ENCODE measurements around the gene PTN.

DNA sequence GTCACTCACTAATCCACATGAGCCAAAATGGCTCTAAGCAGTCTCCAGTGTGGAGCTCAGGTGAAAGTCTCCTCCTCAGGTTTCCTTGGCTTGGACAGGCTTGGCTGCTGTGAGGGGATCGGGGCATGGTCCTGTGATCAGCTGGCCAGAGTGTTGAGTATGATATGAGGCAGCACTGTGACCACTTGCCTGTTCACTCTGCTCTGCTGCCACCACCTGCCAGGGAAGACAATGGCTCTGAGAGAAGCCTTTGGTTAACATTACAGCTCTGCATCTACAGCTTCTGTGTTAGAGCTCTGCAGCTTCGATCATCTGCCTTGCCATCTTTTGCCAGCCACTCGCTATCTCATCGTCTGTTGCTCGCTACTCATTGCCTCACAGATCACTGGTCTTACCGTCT lies 20.1 kb upstream of the PTN start:
- TF ChIP-seq, protein P1, sequence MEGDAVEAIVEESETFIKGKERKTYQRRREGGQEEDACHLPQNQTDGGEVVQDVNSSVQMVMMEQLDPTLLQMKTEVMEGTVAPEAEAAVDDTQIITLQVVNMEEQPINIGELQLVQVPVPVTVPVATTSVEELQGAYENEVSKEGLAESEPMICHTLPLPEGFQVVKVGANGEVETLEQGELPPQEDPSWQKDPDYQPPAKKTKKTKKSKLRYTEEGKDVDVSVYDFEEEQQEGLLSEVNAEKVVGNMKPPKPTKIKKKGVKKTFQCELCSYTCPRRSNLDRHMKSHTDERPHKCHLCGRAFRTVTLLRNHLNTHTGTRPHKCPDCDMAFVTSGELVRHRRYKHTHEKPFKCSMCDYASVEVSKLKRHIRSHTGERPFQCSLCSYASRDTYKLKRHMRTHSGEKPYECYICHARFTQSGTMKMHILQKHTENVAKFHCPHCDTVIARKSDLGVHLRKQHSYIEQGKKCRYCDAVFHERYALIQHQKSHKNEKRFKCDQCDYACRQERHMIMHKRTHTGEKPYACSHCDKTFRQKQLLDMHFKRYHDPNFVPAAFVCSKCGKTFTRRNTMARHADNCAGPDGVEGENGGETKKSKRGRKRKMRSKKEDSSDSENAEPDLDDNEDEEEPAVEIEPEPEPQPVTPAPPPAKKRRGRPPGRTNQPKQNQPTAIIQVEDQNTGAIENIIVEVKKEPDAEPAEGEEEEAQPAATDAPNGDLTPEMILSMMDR (IDR thresholded peaks at IDR 0.05), result no peak
- TF ChIP-seq POLR2A (IDR thresholded peaks at IDR 0.05), result no peak
